HepG2 (cell line): ENCODE results near the gene ZFAND3. TPM values are rescaled to one million over a fixed set of nuclear protein-coding genes. Genes with fewer than 3 reads are reported as not detected.

Source experiments
- ATAC-seq: fragments of 200-7000 bp; cut with Tn5 transposase; 3 replicates; pipeline ENCODE4 v1.9.1; 2020; ENCODE audit warnings: mild to moderate bottlenecking, moderate library complexity
- BruUV-seq: library from RNA; stranded (reverse); fragments of 400-500 nt; replicated peaks from 2 replicates; lab custom pipeline; 2021; lab: Mats Ljungman, UMichigan
- CTCF ChIA-PET: fragments of 300-600 bp; formaldehyde crosslinking; extraction: SDS; loops from one replicate; lab custom pipeline; 2021; ENCODE audit warnings: low total read pairs, inconsistent platforms, low intra/inter-chr PET ratio; lab: Yijun Ruan, JAX
- POLR2A ChIA-PET: fragments of 350-600 bp; sonication (Branson Sonifier 250); formaldehyde crosslinking; loops from one replicate; lab custom pipeline; 2020; ENCODE audit warnings: antibody characterized with exemption, inconsistent platforms; lab: Yijun Ruan, JAX
- DNase-seq: peaks from one replicate; pipeline ENCODE4 v3.0.0-alpha.2; 2015; ENCODE audit warnings: low spot score
- FAIRE-seq: peaks from 3 replicates; lab custom pipeline; 2011; peaks lifted over from hg19 to GRCh38; lab: Jason Lieb, UNC
- H2AFZ ChIP-seq: one replicate; pipeline ENCODE4 v1.6.1; 2011; ENCODE audit warnings: low read length, inconsistent platforms
- H3K27ac ChIP-seq: fragments of 300-600 bp; 3 replicates; pipeline ENCODE4 v1.8.0; 2011; ENCODE audit warnings: mixed run types, mild to moderate bottlenecking, mixed read lengths, low read length, inconsistent platforms; ENCODE audit not compliant: insufficient read depth; ENCODE audit errors: extremely low read length
- H3K27me3 ChIP-seq, 2 experiments: fragments of 200-600 bp in 1 of 2; 2 replicates in 1 of 2; 3 replicates in 1 of 2; pipeline versions ENCODE4 v1.6.0 to v1.8.0; 2011; ENCODE audit warnings: low read length in 2 of 2, mild to moderate bottlenecking in 2 of 2, moderate library complexity in 2 of 2, inconsistent platforms in 1 of 2; ENCODE audit not compliant: insufficient read depth in 2 of 2, control insufficient read depth in 1 of 2
- H3K36me3 ChIP-seq, 2 experiments: fragments of 200-600 bp in 1 of 2; replicated peaks in 1 of 2; 2 replicates in 1 of 2; 3 replicates in 1 of 2; pipeline versions ENCODE4 v1.5.1 to v1.8.0; 2011; ENCODE audit warnings: low read length in 2 of 2, inconsistent platforms in 1 of 2; ENCODE audit not compliant: insufficient read depth in 2 of 2, control insufficient read depth in 1 of 2
- H3K4me1 ChIP-seq: 2 replicates; pipeline ENCODE4 v1.5.1; 2012; ENCODE audit warnings: low read length, inconsistent platforms; ENCODE audit not compliant: insufficient read depth
- H3K4me2 ChIP-seq: 2 replicates; pipeline ENCODE4 v1.6.0; 2011; ENCODE audit warnings: low read depth, low read length, inconsistent platforms
- H3K4me3 ChIP-seq, 3 experiments: fragments of 200-600 bp in 1 of 3; sonication (generic), shearing (Covaris generic) in 1 of 3; replicated peaks in 1 of 3; 2 replicates each; pipeline ENCODE4 v1.5.1; 2011 to 2016; ENCODE audit warnings: low read length in 3 of 3, inconsistent platforms in 2 of 3, low read depth in 2 of 3, mild to moderate bottlenecking in 2 of 3, control low read depth in 1 of 3, mixed read lengths in 1 of 3; ENCODE audit not compliant: insufficient read depth in 1 of 3
- H3K79me2 ChIP-seq: one replicate; pipeline ENCODE4 v1.6.1; 2011; ENCODE audit warnings: low read length, inconsistent platforms; ENCODE audit not compliant: insufficient read depth
- H3K9ac ChIP-seq: 2 replicates; pipeline ENCODE4 v1.6.0; 2011; ENCODE audit warnings: mild to moderate bottlenecking, low read depth, low read length, inconsistent platforms; ENCODE audit not compliant: insufficient read depth
- H3K9me3 ChIP-seq: 2 replicates; pipeline ENCODE4 v1.5.1; 2012; ENCODE audit warnings: mild to moderate bottlenecking, low read length
- H4K20me1 ChIP-seq: 2 replicates; pipeline ENCODE4 v1.6.0; 2011; ENCODE audit warnings: inconsistent platforms, mild to moderate bottlenecking, low read length, moderate library complexity; ENCODE audit not compliant: insufficient read depth
- FOXA1 ChIP-seq, 2 experiments: fragments of 450-650 bp in 1 of 2; sonication (generic) in 1 of 2; formaldehyde crosslinking in 1 of 2; IDR thresholded peaks; 2 replicates each; pipeline versions ENCODE4 v1.4.0 to v1.6.1; 2016 to 2020; ENCODE audit warnings: missing genetic modification reagents in 1 of 2
- HNRNPLL ChIP-seq: fragments of 200-400 bp; formaldehyde crosslinking; IDR thresholded peaks from 2 replicates; pipeline ENCODE4 v1.6.1; 2017; ENCODE audit warnings: mild to moderate bottlenecking, low read depth, low read length; ENCODE audit not compliant: poor library complexity, severe bottlenecking
- MTA3 ChIP-seq: sonication (generic); formaldehyde crosslinking; IDR thresholded peaks from 2 replicates; pipeline ENCODE4 v1.4.0; 2020; ENCODE audit warnings: missing genetic modification reagents
- NFAT5 ChIP-seq: sonication (generic); formaldehyde crosslinking; IDR thresholded peaks from 2 replicates; pipeline ENCODE4 v1.4.0; 2020; ENCODE audit warnings: missing genetic modification reagents
- NR1H2 ChIP-seq: sonication (generic); formaldehyde crosslinking; IDR thresholded peaks from 2 replicates; pipeline ENCODE4 v1.8.1; 2022; ENCODE audit warnings: low read depth, missing genetic modification reagents, borderline replicate concordance
- TOE1 ChIP-seq: sonication (generic); formaldehyde crosslinking; IDR thresholded peaks from 2 replicates; pipeline ENCODE4 v1.4.0; 2020; ENCODE audit warnings: mild to moderate bottlenecking, missing genetic modification reagents
- ZNF138 ChIP-seq: sonication (generic); formaldehyde crosslinking; IDR thresholded peaks from 2 replicates; pipeline ENCODE4 v1.5.0; 2020; ENCODE audit warnings: mild to moderate bottlenecking, low read depth, missing genetic modification reagents
- ZNF251 ChIP-seq: sonication (generic); formaldehyde crosslinking; IDR thresholded peaks from 2 replicates; pipeline ENCODE4 v1.9.0; 2021; ENCODE audit warnings: mild to moderate bottlenecking, missing genetic modification reagents
- ZSCAN31 ChIP-seq: sonication (generic); formaldehyde crosslinking; IDR thresholded peaks from 2 replicates; pipeline ENCODE4 v1.5.0; 2020; ENCODE audit warnings: low read depth, mild to moderate bottlenecking, missing genetic modification reagents
- WGBS: methylation state at CpG from one replicate; pipeline ENCODE4 v1.1.6; 2017; ENCODE audit warnings: low lambda C conversion rate; 5-methylcytosine and 5-hydroxymethylcytosine counted together
- in situ Hi-C: cut with HindIII; loops from 2 replicates; pipeline ENCODE4 v1.10.0; 2017; ENCODE audit warnings: low pct_unique_long_range_greater_than_20kb; ENCODE audit not compliant: extremely low pct_ligation_motif_present
- intact Hi-C: fragments of 100-400 bp; cut with micrococcal nuclease; formaldehyde crosslinking; loops from one replicate; pipeline ENCODE4 v1.10.0; 2022; ENCODE audit not compliant: unreplicated experiment
- polyA plus RNA-seq, 8 experiments: library from polyadenylated mRNA; depleted of rRNA in 3 of 8; stranded (reverse) in 7 of 8; unstranded in 1 of 8; fragments of >200 nt; fragmentation: Illumina TruSeq in 4 of 8; extraction: Trizol in 4 of 8; gene quantifications; 2 replicates each; pipeline versions ENCODE4 v1.2.1 to v1.2.3, GENCODE V29; 2011 to 2016; ENCODE audit warnings: low read depth in 4 of 8, missing spikeins in 1 of 8, mixed read lengths in 1 of 8; ENCODE audit not compliant: insufficient read depth in 1 of 8
- total RNA-seq, 5 experiments: library from RNA; depleted of rRNA; stranded (reverse); fragments of >200 nt; fragmentation: Illumina TruSeq; extraction: Trizol; gene quantifications; 2 replicates each; pipeline ENCODE4 v1.2.3, GENCODE V29; 2016; ENCODE audit warnings: low read depth in 1 of 5

The ZFAND3 gene
- total and polyA plus RNA-seq, 2 of the 13 experiments (the other 11 are each of a cell fraction or from before 2014, with no cell fraction given): 16.4 to 17.1 TPM

- ATAC-seq (no peak), DNase-seq (no peak), FAIRE-seq (no peak)
- 84% methylated on average over 2 of the region's 2 CpGs for WGBS
- Histone ChIP-seq H2AFZ (no peak overlapping the region), H3K4me1 (no peaks in the 10 kb centered on the region), H4K20me1 (no peaks in the 10 kb centered on the region), H3K4me3 (no peak overlapping the region), H3K27ac (no peak overlapping the region), H3K79me2 (no peaks in the 10 kb centered on the region), H3K4me2 (no peak overlapping the region), H3K9ac (no peak overlapping the region), H3K9me3 (no peaks in the 10 kb centered on the region), H3K27me3 (no peaks in the 10 kb centered on the region), H3K36me3 (peaks cover 2 to 14% of the 10 kb centered on the region in 2 experiments; a peak in 4 of 5 replicates)
- POLR2A ChIA-PET: no interaction called here
- in situ Hi-C loops: no loop called here
- no peak for TF ChIP-seq ZNF138 (CRISPR knock-in tag)
- no peak for TF ChIP-seq TOE1 (CRISPR knock-in tag)
- no peak for TF ChIP-seq NFAT5 (CRISPR knock-in tag)
- no peak for TF ChIP-seq NR1H2 (CRISPR knock-in tag)
- no peak for TF ChIP-seq HNRNPLL
- no peak for TF ChIP-seq MTA3 (CRISPR knock-in tag)
- TF ChIP-seq FOXA1 (IDR thresholded peaks at IDR 0.05): no peak
- TF ChIP-seq FOXA1 (CRISPR knock-in tag; IDR thresholded peaks at IDR 0.05): no peak
- no peak for TF ChIP-seq ZNF251 (CRISPR knock-in tag)
- no peak for TF ChIP-seq ZSCAN31
- CTCF ChIA-PET: no interaction called here
- BruUV-seq: no TSS peak
- intact Hi-C loops: no loop called here
Observed at GRCh38 chr6:38086346-38086745, 266.8 kb downstream of the ZFAND3 start.
